Endothelial cell of hepatic sinusoid (primary cell): ENCODE data around the gene FGD4.

Source experiments
- in situ Hi-C: cut with HindIII; loops from 2 replicates; pipeline ENCODE4 v1.10.0; 2017; ENCODE audit warnings: low sequenced_read_pairs

Gene FGD4

DNA sequence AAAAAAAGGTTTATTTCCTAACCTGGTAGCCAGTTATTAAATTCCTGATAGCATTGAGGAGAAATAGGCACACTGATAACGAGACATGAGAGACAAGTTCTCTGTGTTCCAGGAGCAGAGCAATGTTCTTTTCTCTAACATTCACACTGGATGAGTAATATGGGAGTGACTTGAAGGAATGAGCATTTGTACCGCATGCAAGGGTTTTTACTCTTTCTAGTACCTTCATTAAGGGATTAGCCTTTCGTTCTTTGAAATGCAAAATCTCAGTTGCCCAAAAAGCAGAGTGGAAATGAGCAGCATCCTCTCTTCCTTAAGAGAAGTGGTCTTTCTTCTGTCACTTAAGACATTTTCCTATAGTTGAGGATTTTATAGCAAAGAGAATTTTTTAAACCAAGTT lies 54.7 kb downstream of the FGD4 start:
- in situ Hi-C loops, result loop anchor here (5.0 kb wide), 2 partner anchors 77 to 218 kb away; no protein-coding TSS in a partner anchor

- in situ Hi-C loops, result loop anchor here (5.0 kb wide), 2 partner anchors 78 to 217 kb away; no protein-coding TSS in a partner anchor
Observed at GRCh38 chr12:32454866-32455265, 55.5 kb downstream of the FGD4 start.

DNA sequence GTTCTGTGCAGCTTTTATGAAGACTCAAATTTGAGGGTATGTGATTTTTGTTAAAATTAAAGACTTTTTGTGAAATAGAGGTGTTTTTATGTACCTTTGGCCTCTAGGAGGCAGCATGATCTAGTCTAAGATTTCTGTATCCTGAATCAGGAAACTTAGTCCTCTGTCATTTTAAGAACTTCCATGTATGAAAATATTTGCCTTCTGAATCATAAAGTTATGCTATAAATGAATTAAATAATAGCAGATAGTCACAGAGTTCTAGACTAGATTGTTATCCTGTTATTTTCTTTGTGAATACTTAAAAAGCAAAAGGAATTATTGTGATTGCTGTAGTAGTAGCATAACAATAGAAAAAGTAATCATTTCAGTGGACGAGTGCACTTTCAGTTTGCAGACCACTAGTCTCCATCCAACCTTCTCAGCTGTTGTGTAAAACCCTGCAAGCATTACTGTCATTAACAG lies 56.3 kb downstream of the FGD4 start:
- in situ Hi-C loops, result no loop called here

- in situ Hi-C loops, result no loop called here
Observed at GRCh38 chr12:32457251-32458025, 58.1 kb downstream of the FGD4 start.

DNA sequence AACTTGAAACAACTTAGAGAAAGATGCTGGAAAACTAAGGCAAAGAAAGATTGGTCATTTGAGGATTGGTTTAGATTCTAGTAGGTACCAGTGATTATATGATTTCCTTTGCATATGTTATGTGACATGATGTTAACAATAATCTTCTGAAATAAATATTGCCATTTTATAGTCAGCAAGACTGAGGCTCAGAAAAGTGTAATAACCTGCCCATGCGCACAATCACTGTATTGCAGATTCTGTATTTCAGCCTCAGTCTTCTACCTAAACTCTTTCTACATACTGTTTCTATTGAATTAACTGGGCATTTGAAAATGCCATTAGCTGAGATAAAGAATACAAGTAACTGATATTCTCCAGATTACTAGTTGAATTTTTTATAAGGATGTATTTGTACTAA lies 61.3 kb downstream of the FGD4 start:
- in situ Hi-C loops, result no loop called here

- in situ Hi-C loops, result no loop called here
Observed at GRCh38 chr12:32462908-32463307, 63.5 kb downstream of the FGD4 start.

GRCh38 chr12:32466187-32466586 lies 66.8 kb downstream of the FGD4 start:
- in situ Hi-C loops, result no loop called here

DNA sequence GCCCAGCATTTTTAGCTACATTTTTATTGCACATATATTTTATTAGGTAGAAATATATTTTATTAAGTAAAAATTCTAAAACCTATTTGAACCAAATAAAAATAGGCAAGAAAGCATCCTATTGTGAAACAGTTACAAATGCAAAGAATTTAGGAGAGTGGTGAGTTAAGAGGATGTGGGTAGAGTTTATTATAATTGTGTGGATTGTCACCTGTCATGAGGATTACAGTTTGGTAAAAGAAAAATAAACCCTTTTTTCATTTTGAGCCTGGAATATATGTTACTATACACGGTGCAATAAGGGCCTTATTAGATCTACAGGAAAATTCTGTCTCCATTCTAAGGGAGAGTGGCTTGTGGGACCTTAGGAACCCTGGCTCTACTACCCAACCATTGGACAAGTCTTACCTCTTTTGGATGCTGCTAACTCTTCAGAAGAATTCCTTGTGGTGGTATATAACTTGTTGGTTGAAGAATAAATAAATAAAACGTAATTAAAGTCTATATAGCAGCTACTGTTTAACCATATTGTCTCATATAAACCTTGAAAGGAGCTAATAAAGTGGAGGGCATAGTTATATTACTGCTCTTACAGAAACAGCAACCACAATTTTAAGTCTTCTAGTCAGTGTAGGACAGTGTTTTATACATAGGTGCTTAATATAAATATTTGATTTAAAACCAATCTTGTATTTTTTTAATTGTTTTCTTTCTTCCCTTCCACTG lies 67.8 kb downstream of the FGD4 start:
- in situ Hi-C loops, result no loop called here

DNA sequence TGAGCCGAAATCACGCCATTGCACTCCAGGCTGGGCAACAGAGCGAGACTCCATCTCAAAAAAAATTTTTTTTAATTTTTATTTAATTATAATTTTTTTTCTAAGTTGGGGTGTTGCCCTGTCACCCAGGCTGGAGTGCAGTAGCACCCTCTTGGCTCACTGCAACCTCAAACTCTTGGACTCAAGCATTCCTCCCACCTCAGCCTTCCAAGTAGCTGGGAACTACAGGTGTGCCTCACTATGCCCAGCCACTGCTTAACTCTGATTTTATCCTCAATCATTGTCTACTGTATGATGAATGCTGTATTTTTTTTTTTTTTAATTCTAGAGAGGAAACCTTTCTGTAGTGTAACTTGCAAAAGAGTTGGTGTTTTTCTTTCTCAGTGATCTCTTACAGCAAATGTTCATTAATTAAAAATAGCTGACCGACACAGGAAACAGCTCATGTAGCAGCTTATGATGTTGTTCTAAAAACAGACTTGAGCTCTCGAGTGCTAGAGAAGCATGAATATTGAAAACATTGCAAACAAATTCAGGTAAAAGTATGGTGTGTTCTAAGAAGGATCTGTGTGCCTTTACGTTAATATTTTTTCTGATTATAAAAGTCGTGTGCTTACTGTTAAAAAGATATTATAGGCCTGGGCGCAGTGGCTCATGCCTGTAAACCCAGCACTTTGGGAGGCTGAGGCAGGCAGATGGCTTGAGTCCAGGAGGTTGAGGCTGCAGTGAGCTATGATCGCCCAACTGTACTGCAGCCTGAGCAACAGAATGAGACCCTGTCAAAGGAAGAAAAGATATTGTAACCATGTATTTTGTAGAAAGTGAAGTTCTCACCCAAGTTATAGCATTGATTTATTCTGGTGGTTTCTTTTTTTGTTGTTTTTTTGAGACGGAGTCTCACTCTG lies 68.9 kb downstream of the FGD4 start:
- in situ Hi-C loops, result no loop called here

GRCh38 chr12:32470936-32471470 lies 71.6 kb downstream of the FGD4 start:
- in situ Hi-C loops, result no loop called here

- in situ Hi-C loops, result no loop called here
Observed at GRCh38 chr12:32471591-32472001, 72.2 kb downstream of the FGD4 start.

- in situ Hi-C loops, result no loop called here
Observed at GRCh38 chr12:32475724-32476123, 76.4 kb downstream of the FGD4 start.

DNA sequence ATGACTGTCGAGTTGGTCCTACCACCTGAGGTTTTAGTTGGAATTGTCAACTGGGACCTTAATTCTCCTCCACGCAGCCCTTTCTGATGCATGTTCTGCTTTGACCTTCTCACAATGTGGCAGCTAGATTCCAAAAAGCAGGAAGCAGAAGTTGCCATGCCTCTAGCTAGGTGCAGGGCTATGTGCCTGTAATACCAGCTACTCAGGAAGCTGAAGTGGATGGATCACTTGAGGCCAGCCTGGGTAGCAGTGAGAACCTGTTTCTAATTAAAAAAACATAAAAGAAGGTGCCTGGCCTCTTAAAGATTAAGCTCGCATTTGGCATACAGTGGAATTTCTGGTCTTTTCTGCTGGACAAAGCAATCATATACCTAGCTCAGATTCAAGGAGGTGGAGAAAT lies 77.1 kb downstream of the FGD4 start:
- in situ Hi-C loops, result no loop called here

- in situ Hi-C loops, result no loop called here
Observed at GRCh38 chr12:32477714-32478113, 78.4 kb downstream of the FGD4 start.

GRCh38 chr12:32478166-32478565 lies 78.8 kb downstream of the FGD4 start:
- in situ Hi-C loops, result no loop called here

DNA sequence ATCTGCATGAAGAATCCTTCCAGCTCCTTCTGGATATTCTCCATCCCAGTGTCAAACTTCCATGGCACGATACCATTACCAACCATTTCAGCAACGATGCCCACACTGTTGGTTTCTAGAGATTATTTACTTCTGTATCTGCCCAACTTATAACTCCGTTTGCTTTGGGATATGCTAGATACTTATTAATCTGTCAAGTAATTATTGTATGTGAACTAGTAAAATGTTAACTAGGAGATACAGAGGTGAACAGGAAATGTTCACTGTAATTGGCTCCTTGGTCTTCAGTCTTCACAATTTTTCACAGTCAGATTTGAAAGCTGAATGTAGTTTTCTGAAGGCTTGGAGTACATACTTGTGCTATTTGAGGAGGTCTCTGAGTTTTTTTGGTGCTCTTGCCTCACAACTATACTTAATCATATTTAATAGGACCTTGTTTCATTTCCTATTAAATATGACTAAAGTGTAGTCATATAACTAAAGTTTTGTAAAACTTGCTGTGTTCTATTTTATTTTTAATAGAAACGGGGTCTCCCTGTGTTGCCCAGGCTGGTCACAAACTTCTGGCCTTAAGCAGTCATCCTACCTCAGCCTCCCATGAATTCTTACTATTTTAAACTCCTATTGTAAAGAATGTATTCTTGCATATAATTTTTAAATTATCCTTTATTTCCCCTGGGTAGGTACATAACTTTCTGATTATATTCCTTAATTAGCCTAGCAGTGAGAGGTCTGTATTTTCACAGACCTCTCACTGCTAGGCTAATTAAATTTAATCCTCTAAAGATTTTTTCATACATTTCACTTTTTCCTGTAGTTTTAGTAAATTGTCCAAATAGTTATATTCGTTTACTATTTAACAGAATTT lies 79.7 kb downstream of the FGD4 start:
- in situ Hi-C loops, result no loop called here

DNA sequence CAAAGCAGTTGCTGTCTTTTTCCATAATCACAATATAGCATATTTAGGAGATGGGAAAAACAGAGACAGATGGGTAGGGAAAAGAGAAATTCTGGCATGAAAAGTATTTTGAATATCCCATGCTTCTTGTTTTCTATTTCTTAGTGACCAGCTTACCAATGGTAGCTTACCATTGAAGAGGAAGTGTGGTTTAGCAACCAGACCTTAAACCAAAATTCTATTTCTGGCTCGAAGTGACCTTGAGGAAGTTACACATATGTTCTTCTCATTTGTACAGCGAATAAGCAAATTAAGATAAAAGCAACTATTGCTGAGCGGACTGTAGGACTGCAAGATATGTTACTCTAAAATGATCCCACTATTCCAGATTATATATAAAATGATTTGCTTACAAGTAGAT lies 82.9 kb downstream of the FGD4 start:
- in situ Hi-C loops, result no loop called here

GRCh38 chr12:32483499-32483898 lies 84.1 kb downstream of the FGD4 start:
- in situ Hi-C loops, result no loop called here

GRCh38 chr12:32483993-32484392 lies 84.6 kb downstream of the FGD4 start:
- in situ Hi-C loops, result no loop called here

- in situ Hi-C loops, result no loop called here
Observed at GRCh38 chr12:32486158-32486557, 86.8 kb downstream of the FGD4 start.
